NT2/D1 (cell line): ENCODE data around the gene BABAM1.

Experiments used
- YY1 ChIP-seq: IDR thresholded peaks from 2 replicates; pipeline ENCODE4 v1.6.1; 2011; ENCODE audit not compliant: insufficient read length, insufficient read depth
- ZNF274 ChIP-seq: IDR thresholded peaks from 2 replicates; pipeline ENCODE4 v1.6.1; 2011; ENCODE audit warnings: mild to moderate bottlenecking, low read depth, low read length

DNA sequence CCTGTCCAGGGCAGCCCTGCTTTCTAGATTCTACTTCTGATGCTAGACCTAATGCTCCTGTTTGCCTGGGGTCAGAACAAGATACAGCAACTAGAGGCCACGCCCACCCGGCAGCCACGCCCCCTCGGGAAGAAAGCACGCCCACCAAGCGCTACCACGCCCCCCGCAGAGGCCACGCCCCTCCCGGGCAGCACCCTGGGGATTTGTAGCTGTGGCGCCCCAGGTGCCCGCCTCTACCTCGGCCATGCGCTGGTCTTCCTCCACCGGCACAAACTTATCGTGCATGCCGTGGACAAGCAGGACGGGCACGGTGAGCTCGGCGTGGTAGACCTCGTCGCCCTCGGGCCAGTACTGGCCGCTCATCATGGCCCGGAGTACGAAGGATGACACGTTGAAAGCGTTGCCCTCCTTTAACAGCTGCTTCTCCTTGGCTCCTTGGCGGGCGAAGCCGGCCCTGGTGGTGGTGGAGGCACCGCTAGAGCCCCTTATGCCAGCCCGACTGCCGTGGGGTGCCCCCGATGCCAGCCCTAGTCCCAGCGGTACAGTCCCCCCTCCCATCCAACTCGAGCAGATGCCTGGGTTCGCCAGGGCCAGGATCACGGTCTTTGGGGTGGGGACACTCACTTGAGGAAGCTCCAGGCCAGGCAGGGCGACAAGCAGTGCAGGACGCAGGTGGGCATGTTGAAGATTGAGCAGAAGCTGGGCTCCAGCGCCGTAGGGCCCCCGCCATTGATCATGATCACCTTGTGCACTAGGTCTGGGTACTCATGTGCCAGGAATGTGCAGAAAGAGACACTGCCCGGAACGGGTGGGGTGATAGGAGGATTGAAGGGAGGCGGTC lies 27.0 kb downstream of the BABAM1 start:
- TF ChIP-seq YY1 (no peak), ZNF274 (no peak)
